Left kidney (tissue), 1 donor: Measurements from ENCODE around the gene POLR3A. TPM values are rescaled to one million over a fixed set of nuclear protein-coding genes. Genes with fewer than 3 reads are reported as not detected.

Source experiments
- polyA plus RNA-seq: library from polyadenylated mRNA; unstranded; fragments of 120-200 nt; gene quantifications from one replicate; pipeline ENCODE4 v1.2.1, GENCODE V29; 2013; ENCODE audit not compliant: insufficient read length

The POLR3A gene
- polyA plus RNA-seq, 1 donor = 20.3 TPM

Other genes with a start within 250 kb of the POLR3A start
- gene DLG5, start 102.8 kb downstream of the POLR3A start, polyA plus RNA-seq = 51.4 TPM
- 3,272 TPM for gene RPS24, start 4.3 kb upstream of the POLR3A start, polyA plus RNA-seq